Esophagus (tissue), 2 donors: Measurements from ENCODE around the gene HMCN2. TPM values are rescaled to one million over a fixed set of nuclear protein-coding genes. Genes with fewer than 3 reads are reported as not detected.
"Not testable (repeated sequence)": the region's sequence is repeated elsewhere in the genome, so short reads cannot be mapped to it uniquely, and the experiment has no call there.

Experiments
- H3K27ac ChIP-seq, 2 donors: one replicate each; pipeline ENCODE4 v1.5.1; 2013; ENCODE audit warnings: low read depth in 2 of 2, mild to moderate bottlenecking in 2 of 2, inconsistent platforms in 1 of 2, low read length in 1 of 2, moderate library complexity in 1 of 2
- H3K27me3 ChIP-seq, 2 donors: one replicate each; pipeline ENCODE4 v1.6.1; 2013; ENCODE audit warnings: low read length in 2 of 2, control low read depth in 1 of 2, mild to moderate bottlenecking in 1 of 2; ENCODE audit not compliant: insufficient read depth in 2 of 2, control insufficient read depth in 1 of 2
- H3K36me3 ChIP-seq, 2 donors: one replicate each; pipeline ENCODE4 v1.6.1; 2013; ENCODE audit warnings: low read length in 1 of 2; ENCODE audit not compliant: control insufficient read depth in 2 of 2, insufficient read depth in 2 of 2
- H3K4me1 ChIP-seq, 2 donors: one replicate each; pipeline ENCODE4 v1.6.1; 2013; ENCODE audit warnings: low read length in 1 of 2; ENCODE audit not compliant: control insufficient read depth in 2 of 2, insufficient read depth in 2 of 2
- H3K4me3 ChIP-seq, 2 donors: one replicate each; pipeline ENCODE4 v1.5.1; 2013; ENCODE audit warnings: low read length in 2 of 2, mild to moderate bottlenecking in 2 of 2, low read depth in 1 of 2, moderate library complexity in 1 of 2
- H3K9me3 ChIP-seq, 2 donors: one replicate each; pipeline ENCODE4 v1.6.1; 2013; ENCODE audit warnings: mild to moderate bottlenecking in 2 of 2, low read depth in 1 of 2, low read length in 1 of 2, moderate library complexity in 1 of 2; ENCODE audit not compliant: control insufficient read depth in 2 of 2, insufficient read depth in 1 of 2
- WGBS, 2 donors: extraction: QIAGEN DNeasy Blood & Tissue Kit; methylation state at CpG; one replicate each; pipeline ENCODE4 v1.1.7; 2013; 5-methylcytosine and 5-hydroxymethylcytosine counted together
- polyA plus RNA-seq, 2 donors: library from polyadenylated mRNA; stranded (reverse); fragments of 200-250 nt; gene quantifications; one replicate each; pipeline ENCODE4 v1.2.3, GENCODE V29; 2013
- donor health status: healthy with polysubstance abuse.
- donor health status: Bipolar disorder and iron deficiency.

HMCN2 gene
- polyA plus RNA-seq, 2 donors = 4.1 to 4.8 TPM

DNA sequence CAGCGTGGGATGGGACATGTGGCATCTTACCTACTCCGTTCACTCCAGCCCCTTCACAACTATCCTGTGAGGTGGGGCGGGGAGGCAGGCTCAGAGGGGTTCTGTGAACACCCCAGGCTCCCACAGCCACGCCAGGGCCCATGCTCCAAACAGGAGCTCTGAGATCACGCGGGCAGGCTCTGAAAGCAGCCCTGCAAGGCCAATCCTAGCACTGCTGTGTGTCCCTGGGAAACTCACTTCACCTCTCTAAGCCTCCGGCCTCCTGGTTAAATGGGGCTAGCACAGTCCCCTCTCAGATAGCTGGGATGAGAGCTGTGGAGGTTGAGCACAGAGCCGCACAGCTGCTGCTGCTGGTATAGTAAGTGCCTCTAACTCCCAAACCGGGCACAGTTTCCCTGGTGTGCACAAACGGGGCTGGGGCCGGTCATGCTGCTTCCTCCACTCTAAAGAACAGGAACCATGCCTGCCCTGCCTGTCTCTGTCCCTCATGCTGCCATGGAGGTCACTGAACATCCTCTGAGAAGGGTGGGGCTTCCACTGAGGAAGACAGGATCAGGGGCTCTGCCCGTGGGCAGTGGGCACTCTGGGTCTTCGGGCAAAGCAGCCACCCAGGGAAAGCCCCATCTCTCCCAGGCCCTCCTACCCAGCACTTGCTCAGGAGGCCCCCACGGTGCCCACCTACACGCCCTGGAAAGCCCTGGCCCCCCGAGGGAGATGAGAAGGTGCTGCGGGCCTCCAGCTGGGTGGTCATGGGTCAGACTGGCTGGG is 166.2 kb downstream of the HMCN2 start:
- Histone ChIP-seq H3K27me3 (no peaks in the 10 kb centered on the region), H3K4me3 (no peak overlapping the region), H3K36me3 (no peaks in the 10 kb centered on the region), H3K9me3 (peaks cover 0 to 13% of the 10 kb centered on the region in 2 donors), H3K4me1 (peaks cover 9 to 19% of the 10 kb centered on the region in 2 donors), H3K27ac (no peak overlapping the region)
- WGBS, 2 donors = 75 to 78% methylated on average over 17 of the region's 17 CpGs

DNA sequence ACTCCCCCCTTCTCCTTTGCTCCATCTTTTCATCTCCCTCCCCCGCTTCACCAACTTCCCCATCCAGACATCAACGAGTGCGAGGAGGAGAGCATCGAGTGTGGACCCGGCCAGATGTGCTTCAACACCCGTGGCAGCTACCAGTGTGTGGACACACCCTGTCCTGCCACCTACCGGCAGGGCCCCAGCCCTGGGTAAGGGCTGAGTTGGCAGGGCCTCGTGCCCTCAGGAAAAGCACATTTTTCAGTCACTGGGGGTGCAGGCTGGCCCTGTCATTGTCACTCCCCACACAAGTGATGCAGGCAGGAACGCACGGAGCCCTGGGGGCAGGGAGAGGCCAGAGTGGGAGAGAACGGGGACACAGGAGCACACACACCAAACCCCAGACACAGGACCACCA is 166.8 kb downstream of the HMCN2 start:
- Histone ChIP-seq H3K4me3 (no peak overlapping the region), H3K27ac (no peak overlapping the region), H3K27me3 (no peaks in the 10 kb centered on the region), H3K9me3 (peaks cover 0 to 13% of the 10 kb centered on the region in 2 donors), H3K36me3 (no peaks in the 10 kb centered on the region), H3K4me1 (peaks cover 9 to 18% of the 10 kb centered on the region in 2 donors)
- WGBS, 2 donors = 47 to 51% methylated on average over 10 to 11 of the region's 11 CpGs

DNA sequence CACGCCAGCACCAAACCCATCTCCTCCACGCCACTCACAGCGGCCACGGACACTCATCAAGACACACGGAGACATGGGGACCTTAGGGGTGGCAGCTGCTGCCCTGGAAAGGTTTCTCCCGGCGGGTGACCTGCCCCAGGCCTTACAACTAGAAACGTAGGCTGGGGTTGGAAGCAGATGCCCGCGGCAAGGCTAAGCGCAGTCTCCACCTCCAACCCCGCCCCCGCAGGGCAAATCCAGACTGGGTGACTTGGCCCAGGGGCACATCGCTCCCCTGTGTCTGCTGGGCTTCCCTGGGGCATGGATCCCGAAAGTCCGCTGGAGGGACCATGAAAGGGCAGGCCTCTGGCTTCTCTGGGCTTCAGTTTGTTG is 167.2 kb downstream of the HMCN2 start:
- WGBS, 2 donors = 45 to 53% methylated on average over 16 of the region's 16 CpGs
- no peak overlapping the region for H3K27ac ChIP-seq

DNA sequence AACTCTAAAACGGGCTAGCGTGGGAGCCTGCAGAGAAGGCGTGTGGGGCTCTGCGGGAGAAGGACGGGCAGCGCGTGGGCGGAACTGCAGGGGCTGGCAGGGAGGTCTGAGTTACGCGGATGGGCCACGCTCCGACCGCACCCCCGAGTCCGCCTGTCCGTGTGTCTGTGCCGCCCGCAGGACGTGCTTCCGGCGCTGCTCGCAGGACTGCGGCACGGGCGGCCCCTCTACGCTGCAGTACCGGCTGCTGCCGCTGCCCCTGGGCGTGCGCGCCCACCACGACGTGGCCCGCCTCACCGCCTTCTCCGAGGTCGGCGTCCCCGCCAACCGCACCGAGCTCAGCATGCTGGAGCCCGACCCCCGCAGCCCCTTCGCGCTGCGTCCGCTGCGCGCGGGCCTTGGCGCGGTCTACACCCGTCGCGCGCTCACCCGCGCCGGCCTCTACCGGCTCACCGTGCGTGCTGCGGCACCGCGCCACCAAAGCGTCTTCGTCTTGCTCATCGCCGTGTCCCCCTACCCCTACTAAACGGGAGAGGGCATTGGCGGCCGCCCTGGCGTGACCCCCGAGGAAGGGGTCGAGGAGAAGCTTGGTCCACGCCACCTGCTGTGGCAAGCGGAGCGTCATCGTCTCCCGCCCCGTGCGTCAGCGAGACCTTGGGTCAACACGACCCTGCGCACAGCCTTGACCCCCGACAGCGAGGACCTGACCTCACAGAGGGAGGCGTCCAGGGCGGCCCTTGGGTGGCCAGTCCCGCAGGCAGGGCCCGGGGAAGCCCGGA is 167.8 kb downstream of the HMCN2 start:
- Histone ChIP-seq H3K4me3 (peak overlapping the region; percentile 20 to 41), H3K27ac (no peak overlapping the region), H3K27me3 (no peaks in the 10 kb centered on the region), H3K4me1 (peaks cover 9 to 14% of the 10 kb centered on the region in 2 donors), H3K36me3 (no peaks in the 10 kb centered on the region), H3K9me3 (peaks cover 0 to 13% of the 10 kb centered on the region in 2 donors)
- 8% methylated on average over 58 to 92 of the region's 92 CpGs for WGBS, 2 donors

More for the DNA sequence above, 167.2 kb downstream of the HMCN2 start:
- Histone ChIP-seq H3K4me3 (peak overlapping the region in 1 of 2 donors; percentile 41), H3K4me1 (peaks cover 9 to 14% of the 10 kb centered on the region in 2 donors), H3K9me3 (peaks cover 0 to 13% of the 10 kb centered on the region in 2 donors), H3K27me3 (no peaks in the 10 kb centered on the region), H3K36me3 (no peaks in the 10 kb centered on the region)

DNA sequence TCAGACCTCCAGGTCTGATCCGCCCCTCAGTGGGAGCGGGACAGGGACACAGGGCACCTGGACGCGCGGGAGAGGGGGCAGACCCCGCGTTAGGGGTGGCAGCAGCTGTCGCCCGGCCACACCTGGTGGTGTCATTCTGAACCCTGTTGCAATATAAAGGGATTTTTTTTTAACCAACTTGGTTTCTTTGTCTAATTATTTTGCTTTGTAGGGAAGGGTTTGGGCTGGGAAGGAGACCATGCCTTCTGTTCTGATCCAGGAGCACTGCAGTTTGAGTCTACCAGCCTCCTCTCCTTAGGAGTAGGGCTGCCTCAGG is 168.3 kb downstream of the HMCN2 start:
- Histone ChIP-seq H3K4me3 (no peak overlapping the region), H3K27me3 (no peaks in the 10 kb centered on the region), H3K36me3 (no peaks in the 10 kb centered on the region), H3K9me3 (peaks cover 0 to 13% of the 10 kb centered on the region in 2 donors), H3K27ac (no peak overlapping the region), H3K4me1 (peaks cover 9 to 14% of the 10 kb centered on the region in 2 donors)
- WGBS, 2 donors = 40 to 44% methylated on average over 9 of the region's 9 CpGs

DNA sequence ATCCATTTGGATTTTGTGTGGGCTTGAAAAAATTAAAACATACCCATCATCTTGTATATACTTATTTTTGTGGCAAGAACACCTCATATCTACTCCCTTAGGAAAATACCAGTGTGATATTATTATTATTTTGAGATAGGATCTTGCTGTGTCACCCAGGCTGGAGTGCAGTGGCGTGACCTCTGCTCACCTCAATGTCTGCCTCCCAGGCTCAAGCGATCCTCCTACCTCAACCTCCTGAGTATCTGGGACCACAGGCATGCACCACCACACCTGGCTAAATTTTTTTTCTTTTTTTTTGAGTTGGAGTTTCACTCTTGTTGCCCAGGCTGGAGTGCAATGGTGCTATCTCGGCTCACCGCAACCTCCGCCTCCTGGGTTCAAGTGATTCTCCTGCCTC is 169.1 kb downstream of the HMCN2 start:
- not testable (repeated sequence) for H3K27me3 ChIP-seq, H3K36me3 ChIP-seq, H3K27ac ChIP-seq, H3K4me3 ChIP-seq
- Histone ChIP-seq H3K4me1 (peaks cover 9 to 14% of the 10 kb centered on the region in 2 donors), H3K9me3 (peaks cover 0 to 13% of the 10 kb centered on the region in 2 donors)
- 88 to 93% methylated on average over 5 of the region's 5 CpGs for WGBS, 2 donors

DNA sequence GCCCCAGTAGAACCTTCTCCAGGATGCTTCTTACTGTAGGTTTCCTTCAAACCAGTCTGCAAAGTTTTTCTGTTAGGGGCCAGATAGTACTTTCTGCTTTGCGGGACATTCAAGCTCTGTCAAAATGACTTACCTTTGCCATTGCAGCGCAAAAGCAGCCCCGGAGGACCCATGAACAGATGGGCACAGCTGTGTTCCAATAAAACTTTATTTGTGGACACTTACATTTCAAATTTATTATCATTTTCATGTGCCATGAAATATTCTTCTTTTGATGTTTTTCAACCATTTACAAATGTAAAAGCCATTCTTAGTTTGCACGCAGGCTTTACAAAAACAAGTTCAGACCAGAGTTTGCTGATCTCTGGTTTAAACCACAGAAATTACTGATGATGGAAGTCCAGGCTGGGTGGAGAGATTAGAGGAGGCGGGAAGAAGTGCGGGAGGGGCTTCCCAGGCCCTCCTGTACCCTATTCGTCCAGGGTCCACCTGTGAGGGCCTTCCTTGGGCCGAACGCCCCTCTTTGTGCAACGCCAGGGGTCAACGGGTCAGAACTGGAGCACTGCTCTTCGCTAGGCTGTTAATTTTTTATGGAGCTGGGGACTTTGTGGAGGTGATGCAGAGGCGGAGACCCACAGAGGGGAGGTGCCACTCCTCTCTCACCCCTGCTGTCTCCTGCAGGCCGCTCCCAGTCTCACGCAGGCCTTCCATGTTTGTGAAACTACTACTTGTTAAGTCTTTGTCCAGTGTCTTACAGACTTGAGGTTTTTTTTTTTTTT is 171.6 kb downstream of the HMCN2 start:
- H3K27ac ChIP-seq = no peak overlapping the region
- peaks cover 9 to 14% of the 10 kb centered on the region in 2 donors for H3K4me1 ChIP-seq
- H3K27me3 ChIP-seq = no peaks in the 10 kb centered on the region
- peaks cover 0 to 4% of the 10 kb centered on the region in 2 donors for H3K9me3 ChIP-seq
- 69 to 70% methylated on average over 15 of the region's 15 CpGs for WGBS, 2 donors
- no peaks in the 10 kb centered on the region for H3K36me3 ChIP-seq
- no peak overlapping the region for H3K4me3 ChIP-seq

DNA sequence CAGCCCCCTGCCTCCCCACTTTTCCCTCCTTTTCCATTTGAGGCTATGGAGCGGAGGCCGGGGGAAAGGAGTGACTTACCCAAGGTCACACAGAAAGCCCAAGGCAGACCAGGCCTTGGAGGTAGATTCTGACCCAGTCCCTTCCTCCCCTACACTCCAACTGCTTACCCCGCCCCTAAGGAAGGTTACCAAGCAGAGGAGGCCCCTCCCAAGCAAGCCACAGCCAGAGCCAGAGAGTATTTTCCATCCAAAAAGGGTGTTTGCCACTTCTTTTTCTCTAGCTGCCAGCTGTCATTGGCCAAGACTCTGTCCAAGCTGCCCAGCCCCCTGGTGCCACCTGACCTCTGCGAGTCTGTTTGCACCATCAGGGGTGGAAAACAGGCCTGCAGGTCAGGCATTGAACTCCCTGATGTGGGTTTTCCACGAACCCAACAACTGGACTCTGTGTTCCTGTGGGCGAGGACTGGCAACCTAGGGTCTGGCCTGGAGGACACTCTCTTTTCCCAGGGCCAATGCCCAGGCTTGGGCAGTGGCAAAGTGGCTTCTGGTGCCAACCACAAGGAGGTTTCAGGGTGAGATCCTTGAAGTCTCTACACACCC is 172.9 kb downstream of the HMCN2 start:
- H3K36me3 ChIP-seq = no peaks in the 10 kb centered on the region
- H3K27ac ChIP-seq = no peak overlapping the region
- H3K4me1 ChIP-seq = peaks cover 2 to 3% of the 10 kb centered on the region in 2 donors
- H3K4me3 ChIP-seq = no peak overlapping the region
- H3K9me3 ChIP-seq = peaks cover 0 to 4% of the 10 kb centered on the region in 2 donors
- H3K27me3 ChIP-seq = no peaks in the 10 kb centered on the region
- 74 to 78% methylated on average over 4 to 6 of the region's 6 CpGs for WGBS, 2 donors

DNA sequence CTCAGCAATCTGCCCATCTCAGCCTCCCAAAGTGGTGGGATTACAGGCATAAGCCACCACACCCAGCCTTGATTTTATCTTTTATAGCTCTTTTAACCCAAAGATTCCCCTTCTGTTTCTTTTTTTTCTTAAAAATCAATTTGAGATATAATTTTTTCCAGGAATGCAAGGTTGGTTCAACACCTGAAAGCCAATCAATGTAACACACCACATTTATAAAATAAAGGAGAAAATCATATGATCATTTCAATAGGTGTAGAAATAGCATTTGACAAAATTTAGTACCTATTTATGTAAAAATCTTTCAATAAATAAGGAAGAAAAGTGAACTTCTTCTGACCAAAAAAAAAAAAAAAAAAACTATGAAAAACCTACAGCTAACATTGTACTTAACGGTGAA is 175.5 kb downstream of the HMCN2 start:
- WGBS, 2 donors = 100% methylated on average over 1 of the region's 1 CpG
- no peak overlapping the region for H3K27ac ChIP-seq
- H3K4me1 ChIP-seq = peaks cover 3% of the 10 kb centered on the region in 2 donors
- peaks cover 0 to 4% of the 10 kb centered on the region in 2 donors for H3K9me3 ChIP-seq
- no peaks in the 10 kb centered on the region for H3K27me3 ChIP-seq
- no peaks in the 10 kb centered on the region for H3K36me3 ChIP-seq
- no peak overlapping the region for H3K4me3 ChIP-seq
